Astrocyte (in vitro differentiated cells and primary cell): ENCODE results near the gene TMEM259.

Source experiments
- CTCF ChIP-seq: IDR thresholded peaks from 2 replicates; pipeline ENCODE4 v1.5.1; 2011; ENCODE audit warnings: low read depth, mild to moderate bottlenecking, inconsistent platforms, low read length, moderate library complexity; ENCODE audit not compliant: insufficient read depth
- EZH2 ChIP-seq: IDR thresholded peaks from 2 replicates; pipeline ENCODE4 v1.6.1; 2012; ENCODE audit warnings: mild to moderate bottlenecking, low read length, inconsistent platforms; ENCODE audit not compliant: insufficient read depth

GRCh38 chr19:973726-974563 lies 47.0 kb downstream of the TMEM259 start:
- TF ChIP-seq CTCF (no peak), EZH2 (no peak)
